HCT116 (cell line): ENCODE results near the gene TUSC1. TPM values are rescaled to one million over a fixed set of nuclear protein-coding genes. Genes with fewer than 3 reads are reported as not detected.

Experiments
- ATAC-seq: fragments of 200-7000 bp; cut with Tn5 transposase; 2 replicates; pipeline ENCODE4 v1.9.1; 2020; ENCODE audit warnings: mild to moderate bottlenecking, moderate library complexity
- BruUV-seq: library from RNA; stranded (reverse); fragments of 400-500 nt; replicated peaks from 2 replicates; lab custom pipeline; 2021; lab: Mats Ljungman, UMichigan
- CTCF ChIA-PET: fragments of 300-600 bp; sonication (Branson Sonifier 250); formaldehyde crosslinking; loops from one replicate; lab custom pipeline; 2021; ENCODE audit warnings: antibody characterized with exemption; lab: Charles Lee
- POLR2A ChIA-PET: fragments of 300-600, 350-600 bp; sonication (Branson Sonifier 250); formaldehyde crosslinking; loops from one replicate; lab custom pipeline; 2021; ENCODE audit warnings: antibody characterized with exemption; lab: Charles Lee
- RAD21 ChIA-PET, 2 experiments: fragments of 300-600 bp; sonication (Branson Sonifier 250); formaldehyde crosslinking; loops; one replicate each; lab custom pipeline; 2023; ENCODE audit warnings: low total read pairs in 2 of 2; ENCODE audit not compliant: uncharacterized antibody in 2 of 2, unreplicated experiment in 2 of 2, low non-redundant PET in 1 of 2; lab: Charles Lee
- DNase-seq: peaks from one replicate; pipeline ENCODE4 v3.0.0-alpha.2; 2010; ENCODE audit warnings: low read depth, low spot score
- H2AFZ ChIP-seq: fragments of 200-600 bp; shearing (Covaris generic), sonication (generic); 2 replicates; pipeline ENCODE4 v1.6.1; 2017; ENCODE audit warnings: low read depth, mixed run types, mixed read lengths, antibody characterized with exemption, low read length; ENCODE audit not compliant: poor library complexity, severe bottlenecking
- H3K27ac ChIP-seq: 2 replicates; pipeline ENCODE4 v1.5.1; 2012; ENCODE audit warnings: low read depth, low read length
- H3K27me3 ChIP-seq: fragments of 200-600 bp; sonication (generic); 2 replicates; pipeline ENCODE4 v1.6.1; 2016; ENCODE audit warnings: mixed run types, low read length, mixed read lengths; ENCODE audit not compliant: insufficient read depth
- H3K36me3 ChIP-seq, 2 experiments: fragments of 200-500 bp in 1 of 2; fragments of 200-600 bp in 1 of 2; sonication (Bioruptor generic) in 1 of 2; sonication (generic) in 1 of 2; 2 replicates each; pipeline versions ENCODE4 v1.5.1 to v1.6.1; 2014 to 2016; ENCODE audit warnings: low read length in 2 of 2, inconsistent platforms in 1 of 2, mixed read lengths in 1 of 2, mixed run types in 1 of 2; ENCODE audit not compliant: insufficient read depth in 2 of 2, control insufficient read depth in 1 of 2
- H3K4me1 ChIP-seq, 2 experiments: fragments of 200-600 bp in 1 of 2; sonication (generic) in 1 of 2; 2 replicates each; pipeline versions ENCODE4 v1.5.1 to v1.6.1; 2012 to 2017; ENCODE audit warnings: low read length in 2 of 2, inconsistent platforms in 1 of 2, mild to moderate bottlenecking in 1 of 2, mixed read lengths in 1 of 2, mixed run types in 1 of 2, moderate library complexity in 1 of 2; ENCODE audit not compliant: insufficient read depth in 2 of 2, control insufficient read depth in 1 of 2
- H3K4me2 ChIP-seq: fragments of 200-600 bp; sonication (generic); 2 replicates; pipeline ENCODE4 v1.6.1; 2017; ENCODE audit warnings: mixed run types, low read length, mixed read lengths
- H3K4me3 ChIP-seq, 2 experiments: fragments of 200-600 bp in 1 of 2; sonication (generic) in 1 of 2; replicated peaks in 1 of 2; 2 replicates each; pipeline ENCODE4 v1.5.1; 2011 to 2016; ENCODE audit warnings: low read length in 2 of 2, control low read depth in 1 of 2, low read depth in 1 of 2, mild to moderate bottlenecking in 1 of 2, mixed read lengths in 1 of 2, mixed run types in 1 of 2
- H3K79me2 ChIP-seq: fragments of 200-600 bp; sonication (generic); 2 replicates; pipeline ENCODE4 v1.6.1; 2017; ENCODE audit warnings: mild to moderate bottlenecking, mixed run types, low read length, moderate library complexity, mixed read lengths; ENCODE audit not compliant: insufficient read depth
- H3K9ac ChIP-seq: fragments of 200-600 bp; sonication (generic); 2 replicates; pipeline ENCODE4 v1.6.1; 2016; ENCODE audit warnings: low read length, mixed read lengths
- H3K9me2 ChIP-seq: fragments of 200-600 bp; sonication (generic), shearing (Covaris generic); 2 replicates; pipeline ENCODE4 v1.6.1; 2017; ENCODE audit warnings: mixed run types, mild to moderate bottlenecking, moderate library complexity; ENCODE audit not compliant: insufficient read depth
- H3K9me3 ChIP-seq, 2 experiments: fragments of 200-500 bp in 1 of 2; fragments of 200-600 bp in 1 of 2; sonication (Bioruptor generic) in 1 of 2; sonication (generic) in 1 of 2; 2 replicates each; pipeline ENCODE4 v1.6.1; 2014 to 2017; ENCODE audit warnings: low read length in 2 of 2, mixed read lengths in 2 of 2, inconsistent platforms in 1 of 2, low read depth in 1 of 2, mild to moderate bottlenecking in 1 of 2, mixed run types in 1 of 2, moderate library complexity in 1 of 2; ENCODE audit not compliant: control insufficient read depth in 1 of 2, insufficient read depth in 1 of 2
- H4K20me1 ChIP-seq: fragments of 200-600 bp; sonication (generic), shearing (Covaris generic); 2 replicates; pipeline ENCODE4 v1.6.1; 2017; ENCODE audit warnings: mixed run types, mild to moderate bottlenecking, moderate library complexity; ENCODE audit not compliant: insufficient read depth
- JUND ChIP-seq: IDR thresholded peaks from 2 replicates; pipeline ENCODE4 v1.6.1; 2012
- POLR2AphosphoS5 ChIP-seq: IDR thresholded peaks from 2 replicates; pipeline ENCODE4 v1.6.1; 2011; ENCODE audit warnings: mild to moderate bottlenecking, low read depth, low read length, moderate library complexity
- RAD21 ChIP-seq: IDR thresholded peaks from 2 replicates; pipeline ENCODE4 v1.6.1; 2012; ENCODE audit warnings: low read depth, mild to moderate bottlenecking
- SIN3A ChIP-seq: IDR thresholded peaks from 2 replicates; pipeline ENCODE4 v1.6.1; 2012; ENCODE audit warnings: low read depth
- YY1 ChIP-seq: IDR thresholded peaks from 2 replicates; pipeline ENCODE4 v1.6.1; 2011; ENCODE audit warnings: low read length, low read depth, moderate library complexity, mild to moderate bottlenecking; ENCODE audit not compliant: insufficient replicate concordance; ENCODE audit errors: extremely low read depth
- intact Hi-C: fragments of 100-400 bp; cut with micrococcal nuclease; formaldehyde crosslinking; loops from 2 replicates; pipeline ENCODE4 v1.10.0; 2022
- total RNA-seq: library from RNA; stranded (reverse); gene quantifications from one replicate; pipeline ENCODE4 v1.2.1, GENCODE V29; 2021; ENCODE audit not compliant: unreplicated experiment
- TF ChIP-seq, protein P1 (sequence below): IDR thresholded peaks from 2 replicates; pipeline ENCODE4 v1.6.1; 2012
- TF ChIP-seq, protein P2 (sequence below), 3 experiments: fragments of 200-600 bp in 1 of 3; sonication (generic) in 1 of 3; IDR thresholded peaks in 2 of 3; conservative IDR thresholded peaks in 1 of 3; 2 replicates each; pipeline ENCODE4 v1.5.1; 2012 to 2017; ENCODE audit warnings: low read depth in 2 of 3, low read length in 2 of 3, antibody characterized with exemption in 1 of 3, borderline replicate concordance in 1 of 3, control low read depth in 1 of 3, mild to moderate bottlenecking in 1 of 3, mixed read lengths in 1 of 3, mixed run types in 1 of 3, moderate library complexity in 1 of 3; ENCODE audit not compliant: insufficient read depth in 1 of 3

The TUSC1 gene
- total RNA-seq, 1 experiment from 2014 or later, result not detected

DNA sequence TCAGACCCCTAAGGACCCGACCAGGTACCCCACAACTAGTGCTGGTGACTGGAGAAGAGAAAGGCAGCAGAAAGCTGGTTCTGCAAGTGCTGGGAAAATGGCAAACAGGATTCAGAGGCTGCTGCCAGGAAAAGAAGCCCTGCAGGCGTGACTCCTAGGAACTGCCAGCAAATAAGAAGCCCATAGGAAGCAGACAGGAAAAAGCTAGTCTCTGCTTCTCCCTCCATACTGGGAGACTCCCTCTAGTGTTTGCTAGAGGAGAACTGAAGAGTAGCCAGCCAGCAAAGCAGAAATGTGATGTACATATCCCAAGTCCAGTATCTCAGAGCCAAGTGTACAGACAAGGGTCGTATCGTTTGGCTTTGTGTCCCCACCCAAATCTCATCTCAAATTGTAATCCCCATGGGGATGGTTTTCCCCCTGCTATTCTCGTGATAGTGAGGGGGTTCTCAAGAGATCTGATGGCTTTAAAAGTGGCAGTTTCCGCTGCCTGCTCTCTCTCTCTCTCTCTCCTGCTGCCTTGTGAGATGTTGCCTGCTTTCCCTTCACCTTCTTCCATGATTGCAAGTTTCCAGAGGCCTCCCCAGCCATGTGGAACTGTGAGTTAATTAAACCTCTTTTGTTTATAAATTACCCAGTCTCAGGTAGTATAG, 38.1 kb upstream of the TUSC1 start:
- Histone ChIP-seq H3K27ac (no peak overlapping the region), H4K20me1 (no peaks in the 10 kb centered on the region), H3K9me3 (peaks cover 3 to 8% of the 10 kb centered on the region in 2 experiments; a peak in 2 of 4 replicates), H3K36me3 (no peaks in the 10 kb centered on the region), H3K27me3 (no peaks in the 10 kb centered on the region), H3K9ac (no peak overlapping the region), H3K4me2 (no peak overlapping the region), H3K4me1 (no peaks in the 10 kb centered on the region), H3K79me2 (no peaks in the 10 kb centered on the region), H2AFZ (no peak overlapping the region), H3K4me3 (no peak overlapping the region), H3K9me2 (no peaks in the 10 kb centered on the region)
- BruUV-seq, result no TSS peak
- ChIA-PET POLR2A (no interaction called here), RAD21 (no interaction called here), CTCF (no interaction called here)
- ATAC-seq, result no peak
- intact Hi-C loops, result no loop called here
- TF ChIP-seq YY1, result no peak
- no peak for TF ChIP-seq JUND
- TF ChIP-seq RAD21, result no peak
- TF ChIP-seq, protein P1, sequence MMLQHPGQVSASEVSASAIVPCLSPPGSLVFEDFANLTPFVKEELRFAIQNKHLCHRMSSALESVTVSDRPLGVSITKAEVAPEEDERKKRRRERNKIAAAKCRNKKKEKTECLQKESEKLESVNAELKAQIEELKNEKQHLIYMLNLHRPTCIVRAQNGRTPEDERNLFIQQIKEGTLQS, result no peak
- TF ChIP-seq SIN3A, result no peak
- TF ChIP-seq POLR2AphosphoS5, result no peak
- TF ChIP-seq, protein P2, sequence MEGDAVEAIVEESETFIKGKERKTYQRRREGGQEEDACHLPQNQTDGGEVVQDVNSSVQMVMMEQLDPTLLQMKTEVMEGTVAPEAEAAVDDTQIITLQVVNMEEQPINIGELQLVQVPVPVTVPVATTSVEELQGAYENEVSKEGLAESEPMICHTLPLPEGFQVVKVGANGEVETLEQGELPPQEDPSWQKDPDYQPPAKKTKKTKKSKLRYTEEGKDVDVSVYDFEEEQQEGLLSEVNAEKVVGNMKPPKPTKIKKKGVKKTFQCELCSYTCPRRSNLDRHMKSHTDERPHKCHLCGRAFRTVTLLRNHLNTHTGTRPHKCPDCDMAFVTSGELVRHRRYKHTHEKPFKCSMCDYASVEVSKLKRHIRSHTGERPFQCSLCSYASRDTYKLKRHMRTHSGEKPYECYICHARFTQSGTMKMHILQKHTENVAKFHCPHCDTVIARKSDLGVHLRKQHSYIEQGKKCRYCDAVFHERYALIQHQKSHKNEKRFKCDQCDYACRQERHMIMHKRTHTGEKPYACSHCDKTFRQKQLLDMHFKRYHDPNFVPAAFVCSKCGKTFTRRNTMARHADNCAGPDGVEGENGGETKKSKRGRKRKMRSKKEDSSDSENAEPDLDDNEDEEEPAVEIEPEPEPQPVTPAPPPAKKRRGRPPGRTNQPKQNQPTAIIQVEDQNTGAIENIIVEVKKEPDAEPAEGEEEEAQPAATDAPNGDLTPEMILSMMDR (IDR thresholded peaks at IDR 0.05 in 2 of 3, conservative IDR thresholded peaks at IDR 0.05 in 1 of 3; ENCODE audit: borderline replicate concordance in 1 of 3, insufficient read depth in 1 of 3, low read depth in 2 of 3, low read length in 2 of 3), result no peak
- no peak for DNase-seq
